NOMO-1 treated with DMSO at 0.1 percent for 48 hours (cell line): ENCODE data around the gene RANBP1.

Source experiments
- DNase-seq: peaks from one replicate; lab custom pipeline; 2025; ENCODE audit not compliant: unreplicated experiment; lab: John Stamatoyannopoulos, UW

Gene RANBP1

DNA sequence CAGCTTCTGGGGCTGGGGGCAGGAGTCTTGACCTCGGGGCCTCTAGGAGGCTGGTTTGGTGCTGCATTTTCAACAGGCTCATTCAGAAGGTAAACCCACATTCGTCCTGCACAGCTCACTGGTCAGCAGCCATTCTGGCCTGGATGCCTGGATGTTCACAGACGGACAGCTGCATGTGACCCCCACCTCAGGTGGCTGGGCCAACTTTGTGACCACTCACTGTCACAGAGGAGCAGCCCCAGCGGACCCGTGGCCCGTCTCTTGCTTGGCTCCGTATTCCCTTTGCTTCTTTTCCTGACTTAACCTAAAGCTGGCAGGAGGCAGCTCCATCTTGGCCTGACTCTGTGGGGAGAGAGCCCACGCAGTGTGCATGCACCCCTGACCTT lies 27.6 kb upstream of the RANBP1 start:
- DNase-seq, result no peak

DNA sequence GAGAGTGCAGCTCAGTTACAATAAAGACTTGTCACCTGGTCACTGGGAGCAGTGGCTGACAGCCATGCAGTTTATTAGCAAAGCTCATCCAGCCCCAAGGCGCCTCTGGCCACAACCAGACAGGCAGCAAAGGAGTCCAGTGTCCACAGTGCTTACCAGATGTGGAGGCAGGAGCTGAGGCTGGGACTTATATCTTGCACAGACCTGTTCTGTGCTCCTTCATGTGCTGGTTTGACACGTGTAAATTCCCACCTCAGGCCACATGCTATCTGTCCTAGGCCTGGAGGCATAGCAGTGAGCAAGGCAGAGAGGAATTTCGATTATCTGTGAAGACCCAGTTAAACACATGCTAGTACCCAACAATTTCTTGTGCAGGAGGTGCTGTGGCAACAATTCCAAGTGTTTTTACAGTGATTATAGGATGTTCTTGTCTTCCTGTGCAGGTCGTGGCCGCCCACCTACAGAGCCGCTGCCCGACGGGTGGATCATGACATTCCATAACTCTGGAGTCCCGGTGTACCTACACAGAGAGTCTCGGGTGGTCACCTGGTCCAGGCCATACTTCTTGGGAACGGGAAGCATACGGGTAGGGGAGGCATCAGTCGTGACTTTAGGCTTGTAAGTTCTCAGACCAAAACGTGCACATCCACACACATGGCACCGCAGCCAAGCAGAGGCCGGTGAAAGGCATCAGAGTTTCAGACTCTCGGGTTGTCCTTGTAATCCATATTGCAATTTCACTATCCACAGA lies 26.5 kb upstream of the RANBP1 start:
- no peak for DNase-seq

DNA sequence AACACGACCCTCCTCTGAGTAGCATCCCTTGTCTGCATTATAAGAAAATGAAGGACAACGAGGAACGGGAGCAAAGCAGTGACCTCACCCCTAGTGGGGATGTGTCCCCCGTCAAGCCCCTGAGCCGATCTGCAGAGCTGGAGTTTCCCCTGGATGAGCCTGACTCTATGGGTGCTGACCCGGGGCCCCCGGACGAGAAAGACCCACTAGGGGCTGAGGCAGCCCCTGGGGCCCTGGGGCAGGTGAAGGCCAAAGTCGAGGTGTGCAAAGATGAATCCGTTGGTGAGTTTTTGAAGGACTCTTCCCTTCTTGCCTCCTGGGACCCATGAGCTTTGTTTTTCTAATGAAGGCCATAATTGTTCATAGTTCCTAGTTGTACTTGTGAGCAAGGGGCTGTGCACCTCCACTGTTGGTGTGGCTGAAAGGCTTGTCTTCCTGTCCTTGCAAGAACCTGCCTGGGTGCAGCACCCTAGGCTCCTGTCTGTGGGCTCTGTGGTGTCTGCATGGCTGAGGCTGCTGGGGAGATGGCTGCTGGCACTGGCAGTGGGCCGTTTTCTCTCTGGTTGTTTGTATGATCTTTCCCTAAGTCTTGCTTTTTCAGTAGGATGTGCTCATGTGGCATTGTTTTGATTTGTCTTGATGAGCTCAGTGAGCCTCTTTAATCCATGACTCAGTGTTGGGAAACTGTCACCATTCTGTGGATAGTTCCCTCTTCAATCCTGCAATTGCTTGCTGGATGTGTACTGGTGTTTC lies 25.8 kb upstream of the RANBP1 start:
- no peak for DNase-seq

DNA sequence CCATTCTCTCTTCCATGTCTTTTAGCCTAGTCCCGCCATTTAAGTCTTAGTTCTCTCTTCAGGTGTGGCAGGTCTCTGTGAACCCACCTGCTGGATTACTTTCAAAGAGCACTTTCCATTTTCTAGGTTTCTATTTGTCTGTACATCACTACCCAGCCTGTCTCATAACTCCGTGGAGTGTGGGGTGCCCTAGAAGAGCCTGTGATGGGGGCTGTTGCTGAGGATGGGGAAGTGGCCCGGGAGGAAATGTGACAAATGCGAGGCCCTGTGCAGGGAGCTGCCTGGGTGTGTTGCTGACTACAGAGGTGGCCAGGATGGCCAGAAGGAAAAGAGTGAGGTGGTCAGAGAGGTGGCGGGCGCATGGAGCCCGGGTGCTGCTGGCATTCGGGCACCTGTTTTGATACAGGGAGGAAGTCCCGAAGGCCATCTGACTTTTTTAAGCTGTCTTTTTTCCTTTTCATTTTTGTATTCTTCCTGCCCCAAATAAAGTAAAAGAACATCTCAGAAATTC lies 25.1 kb upstream of the RANBP1 start:
- no peak for DNase-seq

DNA sequence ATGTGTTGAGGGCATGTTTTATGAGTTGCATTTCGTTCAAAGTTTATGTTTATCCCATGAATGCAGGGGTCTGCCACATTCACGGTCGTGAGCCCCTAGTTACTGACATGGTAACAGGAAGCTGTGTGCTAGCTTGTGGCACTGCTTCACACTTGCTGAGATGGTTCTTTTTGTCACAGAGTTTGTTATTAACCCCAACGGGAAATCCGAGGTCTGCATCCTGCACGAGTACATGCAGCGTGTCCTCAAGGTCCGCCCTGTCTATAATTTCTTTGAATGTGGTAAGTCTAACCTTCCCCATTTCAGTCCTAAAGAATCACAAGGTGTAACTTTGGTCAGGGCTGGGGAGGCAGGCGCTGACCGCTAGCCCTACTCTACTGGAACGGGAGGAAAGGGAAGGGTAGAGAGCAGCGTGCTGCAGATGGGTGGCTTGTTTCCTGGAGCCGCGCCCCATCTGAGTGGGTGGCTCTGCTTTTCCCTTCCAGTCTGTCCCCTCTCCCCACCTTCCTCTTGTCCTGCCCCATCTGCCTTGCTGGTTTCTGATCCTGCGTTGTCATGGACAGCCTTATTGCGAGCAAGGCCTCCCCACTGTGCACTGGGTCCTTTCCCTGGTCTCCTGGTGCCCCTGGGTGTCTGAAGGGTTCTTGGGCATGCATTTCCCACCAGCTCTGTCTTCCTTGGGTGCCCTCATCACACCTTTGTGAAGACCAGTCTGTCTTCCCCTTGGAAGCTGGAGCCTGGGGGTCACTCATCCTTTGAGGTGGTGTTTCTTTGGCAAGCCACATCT lies 24.0 kb upstream of the RANBP1 start:
- DNase-seq, result no peak

DNA sequence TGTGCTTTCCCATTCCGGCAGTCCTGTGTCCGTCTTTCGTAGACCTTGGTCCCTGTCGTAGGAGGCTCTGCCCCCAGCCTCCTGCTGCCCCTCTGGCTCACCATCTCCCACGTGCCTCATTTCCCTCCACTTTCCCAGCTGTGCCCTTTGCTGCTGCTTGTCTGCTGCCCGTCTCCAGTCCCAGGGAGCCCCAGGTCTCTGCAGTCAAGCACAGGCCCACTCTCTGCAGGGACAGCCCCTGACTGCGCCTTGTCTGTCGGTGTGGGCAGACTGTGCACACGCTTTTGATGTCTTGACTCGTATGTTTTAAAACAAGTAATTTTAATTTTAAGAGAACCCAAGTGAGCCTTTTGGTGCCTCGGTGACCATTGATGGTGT lies 23.4 kb upstream of the RANBP1 start:
- no peak for DNase-seq

DNA sequence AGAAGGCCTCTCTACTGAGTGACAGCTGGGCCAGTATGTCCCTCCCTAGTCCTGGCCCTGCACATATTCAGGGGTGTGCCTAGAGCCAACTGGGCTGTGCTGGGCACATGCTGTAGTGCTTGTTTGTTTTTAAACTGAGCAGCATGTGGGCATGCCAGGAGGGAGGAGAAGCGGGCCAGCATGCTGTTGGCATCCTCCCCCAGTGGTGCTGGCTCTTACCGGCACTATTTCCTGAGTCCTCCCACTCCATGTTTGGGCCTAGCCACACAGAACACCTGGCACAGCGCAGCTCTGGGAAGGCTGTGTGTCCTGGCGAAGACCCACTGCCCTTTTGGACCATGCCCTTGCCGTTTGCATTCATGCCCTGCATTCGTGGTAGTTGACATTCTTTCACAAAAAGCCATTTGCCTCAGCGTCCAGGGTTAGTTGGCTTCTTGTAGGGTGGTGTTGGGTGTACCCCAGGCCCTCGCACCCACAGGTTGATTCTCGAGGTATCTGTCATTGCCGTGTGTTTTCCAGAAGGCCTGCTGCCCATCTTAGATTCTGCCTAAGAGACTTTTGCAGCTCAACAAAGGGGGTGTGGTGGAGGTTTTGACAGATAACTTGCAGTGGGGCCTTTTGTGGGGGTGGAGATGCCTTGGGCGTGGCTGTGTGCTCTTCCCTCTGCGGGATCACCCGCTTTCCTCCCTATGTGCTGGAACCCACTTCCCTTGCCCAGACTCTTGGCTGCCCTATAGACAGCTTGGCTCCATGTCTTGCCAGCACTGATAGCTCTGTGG lies 22.3 kb upstream of the RANBP1 start:
- DNase-seq, result no peak

DNA sequence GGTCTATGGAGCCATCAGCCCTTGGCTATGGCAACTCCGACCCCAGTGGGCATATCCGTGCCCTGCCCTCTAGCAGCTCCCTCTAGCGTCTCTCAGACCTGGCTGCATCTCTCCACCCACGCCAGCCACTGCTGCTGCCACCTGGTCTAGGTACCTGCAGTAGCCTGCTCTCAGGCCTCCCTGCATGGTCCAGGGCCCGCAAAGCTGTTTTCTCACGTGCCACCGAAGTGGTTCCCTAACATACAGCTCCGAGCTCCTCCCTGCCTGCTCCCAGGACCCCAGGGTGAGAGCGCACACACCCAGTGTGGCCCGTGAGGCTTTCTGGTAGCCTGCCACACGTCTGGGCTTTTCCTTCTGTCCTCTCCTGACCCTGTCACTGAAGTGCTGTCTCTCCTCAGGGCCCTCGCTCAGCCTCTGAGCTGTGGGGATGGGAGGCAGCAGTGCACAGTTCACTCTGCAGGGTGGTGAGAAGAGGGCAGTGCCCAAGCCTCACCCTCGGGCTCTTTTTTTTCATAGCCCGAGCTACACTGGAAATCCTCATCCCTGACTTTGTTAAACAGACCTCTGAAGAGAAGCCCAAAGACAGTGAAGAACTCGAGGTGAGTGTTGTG lies 21.6 kb upstream of the RANBP1 start:
- DNase-seq, result no peak

DNA sequence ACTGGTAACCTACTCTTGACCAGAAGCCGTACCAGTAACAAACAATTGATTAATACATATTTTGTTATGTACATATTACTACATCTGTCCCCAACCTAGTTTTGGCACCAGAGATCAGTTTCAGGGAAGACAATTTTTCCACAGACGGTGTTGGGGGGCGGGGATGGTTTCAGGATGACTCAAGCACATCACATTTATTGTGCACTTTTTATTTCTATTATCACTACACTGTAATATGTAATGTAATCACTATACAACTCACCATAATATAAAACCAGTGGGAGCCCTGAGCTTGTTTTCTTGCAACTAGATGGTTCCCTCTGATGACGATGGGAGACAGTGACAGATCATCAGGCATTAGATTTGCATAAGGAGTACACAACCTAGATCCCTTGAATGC lies 20.4 kb upstream of the RANBP1 start:
- DNase-seq, result no peak

DNA sequence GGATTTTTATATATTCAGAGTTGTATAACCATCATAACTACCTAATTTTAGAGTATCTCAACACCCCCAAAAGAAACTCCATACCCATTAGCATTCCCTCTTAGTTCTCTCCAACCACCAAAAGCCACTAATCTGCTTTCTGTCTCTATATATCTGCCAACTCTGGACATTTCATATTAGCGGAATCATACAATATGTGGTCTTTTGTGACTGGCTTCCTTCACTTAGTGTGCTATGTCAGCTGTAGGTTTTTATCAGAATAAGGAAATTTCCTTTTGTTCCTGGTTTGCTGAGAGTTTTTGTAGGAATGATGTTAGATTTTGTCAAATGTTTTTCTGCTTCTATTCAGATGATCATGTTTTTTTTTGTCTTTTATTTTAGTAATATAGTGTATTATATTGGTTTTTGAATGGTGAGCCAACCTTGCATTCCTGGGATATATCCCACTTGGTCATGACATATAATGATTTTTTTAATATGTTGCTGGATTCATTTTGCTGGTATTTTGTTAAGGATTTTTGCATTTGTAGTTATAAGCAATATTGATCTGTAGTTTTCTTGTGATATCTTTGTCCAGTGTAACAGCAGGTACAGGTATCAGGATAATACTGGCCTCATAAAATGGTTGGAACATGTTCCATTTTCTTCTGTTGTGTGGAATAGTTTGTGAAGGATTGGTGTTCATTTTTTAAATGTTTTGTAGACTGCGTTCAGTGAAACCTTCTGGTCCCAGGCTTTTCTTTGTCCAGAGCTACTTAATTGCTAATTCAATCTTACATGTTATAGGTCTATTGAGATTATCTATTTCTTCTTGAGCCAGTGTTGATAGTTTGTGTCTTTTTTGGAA lies 19.1 kb upstream of the RANBP1 start:
- DNase-seq, result no peak

DNA sequence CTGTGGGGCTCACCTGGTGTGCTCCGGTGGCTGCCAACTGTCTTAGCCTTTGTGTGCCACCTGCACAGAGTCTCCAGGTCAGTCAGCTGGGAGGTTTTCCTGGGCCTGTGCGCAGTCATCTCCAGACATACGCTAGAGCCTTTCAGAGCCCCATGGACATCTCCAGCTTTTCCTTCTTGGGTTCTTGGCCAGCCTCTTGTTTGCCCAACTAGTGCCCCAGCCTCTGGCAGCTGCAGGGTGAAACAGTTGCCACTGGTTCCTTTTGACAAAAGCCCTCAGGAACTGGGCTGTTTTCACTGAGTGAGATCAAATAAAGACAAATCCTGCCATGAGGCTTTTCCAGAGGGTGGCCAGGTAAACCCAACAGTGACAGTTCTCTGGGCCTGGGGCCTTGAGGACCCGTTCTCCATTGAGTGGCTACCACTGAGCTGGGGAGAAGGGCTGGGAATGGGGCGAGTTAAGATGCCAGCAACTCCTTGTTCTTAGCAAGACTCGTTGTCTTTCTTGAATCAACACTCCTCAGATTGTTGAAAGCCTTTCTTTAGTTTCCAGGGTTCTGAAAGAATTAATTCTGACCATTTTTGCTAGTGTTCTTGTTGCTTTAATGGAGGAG lies 16.7 kb upstream of the RANBP1 start:
- no peak for DNase-seq

DNA sequence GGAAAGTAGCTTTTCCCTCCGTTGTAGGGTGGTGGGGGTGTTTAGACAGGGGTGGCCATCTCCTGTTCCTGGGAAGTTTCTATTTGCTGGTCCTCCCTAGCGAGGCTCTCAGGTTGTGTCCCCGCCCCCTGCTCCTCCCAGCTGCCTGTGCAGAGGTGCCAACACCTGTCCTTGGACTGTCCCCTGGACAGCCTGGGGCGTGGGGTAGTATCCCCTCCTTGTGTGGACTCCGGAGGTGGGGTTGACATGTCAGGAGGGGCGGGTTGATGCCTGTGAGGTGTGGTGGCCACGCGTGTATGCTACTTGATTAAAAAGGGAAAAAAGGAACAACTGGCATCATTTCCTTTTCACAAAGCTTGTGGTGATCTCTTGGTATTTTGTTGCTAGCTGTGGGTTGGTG lies 14.3 kb upstream of the RANBP1 start:
- no peak for DNase-seq

DNA sequence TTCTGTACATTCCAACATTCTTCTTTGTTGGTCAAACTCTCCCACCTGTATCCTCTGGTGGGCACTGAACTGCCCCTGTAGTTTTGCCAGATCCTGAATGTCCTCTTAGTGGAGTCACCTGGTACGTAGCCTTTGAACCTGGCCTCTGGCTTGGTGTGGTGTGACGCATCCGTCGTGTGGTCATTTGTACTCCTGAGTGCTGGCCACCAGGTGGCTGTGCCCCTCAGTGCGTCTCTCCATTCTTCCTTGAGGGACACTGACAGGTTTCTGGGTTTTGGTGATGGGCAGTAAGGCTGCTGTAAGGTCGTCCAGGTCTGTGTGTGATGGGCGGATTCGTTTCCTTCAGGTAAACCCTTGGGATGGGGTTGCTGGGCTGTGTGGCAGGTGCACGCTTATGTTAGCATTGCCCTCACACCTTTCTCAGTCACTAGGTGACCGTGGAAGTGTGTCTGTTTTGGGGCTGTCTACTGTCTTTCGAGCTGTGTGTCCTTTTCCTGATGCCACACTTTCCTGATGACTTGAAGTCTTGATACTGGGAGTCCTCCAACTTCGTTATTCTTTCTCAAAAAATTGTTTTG lies 13.6 kb upstream of the RANBP1 start:
- DNase-seq, result no peak

DNA sequence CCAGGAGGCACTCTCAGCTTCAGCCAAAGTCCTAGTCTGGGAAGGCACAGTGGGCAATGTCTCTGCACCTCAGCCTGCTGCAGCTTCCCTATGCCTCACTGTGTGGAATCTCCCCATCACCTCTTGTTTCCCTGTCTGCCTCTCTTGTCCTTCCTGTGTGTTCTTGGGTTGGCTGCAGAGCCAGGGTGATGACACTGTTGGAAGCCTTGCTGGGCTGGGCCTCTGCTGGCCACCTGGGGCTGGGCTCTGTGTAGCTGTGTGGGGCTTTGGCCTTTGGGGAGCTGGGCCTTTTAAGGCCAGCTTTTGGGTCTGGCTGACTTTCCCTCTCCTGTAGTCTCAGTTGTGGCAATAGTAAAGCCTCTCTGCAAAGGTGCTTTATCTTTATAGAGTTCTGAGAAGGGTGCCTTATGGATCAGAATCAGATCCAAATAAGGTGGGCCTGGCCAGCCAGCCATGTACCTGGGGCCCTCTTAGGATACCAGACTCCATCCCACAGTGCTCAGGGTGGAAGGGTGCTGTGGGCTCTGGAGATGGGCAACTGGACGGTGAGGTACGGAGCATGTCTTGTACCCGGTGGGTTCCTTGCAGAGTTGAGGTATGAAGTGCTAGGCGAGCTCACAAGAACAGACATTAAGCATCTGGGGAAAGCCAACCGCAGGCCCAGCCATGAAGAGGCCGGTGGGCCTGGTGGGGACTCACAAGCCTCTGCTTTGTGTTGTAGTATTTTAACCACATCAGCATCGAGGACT lies 10.3 kb upstream of the RANBP1 start:
- no peak for DNase-seq

DNA sequence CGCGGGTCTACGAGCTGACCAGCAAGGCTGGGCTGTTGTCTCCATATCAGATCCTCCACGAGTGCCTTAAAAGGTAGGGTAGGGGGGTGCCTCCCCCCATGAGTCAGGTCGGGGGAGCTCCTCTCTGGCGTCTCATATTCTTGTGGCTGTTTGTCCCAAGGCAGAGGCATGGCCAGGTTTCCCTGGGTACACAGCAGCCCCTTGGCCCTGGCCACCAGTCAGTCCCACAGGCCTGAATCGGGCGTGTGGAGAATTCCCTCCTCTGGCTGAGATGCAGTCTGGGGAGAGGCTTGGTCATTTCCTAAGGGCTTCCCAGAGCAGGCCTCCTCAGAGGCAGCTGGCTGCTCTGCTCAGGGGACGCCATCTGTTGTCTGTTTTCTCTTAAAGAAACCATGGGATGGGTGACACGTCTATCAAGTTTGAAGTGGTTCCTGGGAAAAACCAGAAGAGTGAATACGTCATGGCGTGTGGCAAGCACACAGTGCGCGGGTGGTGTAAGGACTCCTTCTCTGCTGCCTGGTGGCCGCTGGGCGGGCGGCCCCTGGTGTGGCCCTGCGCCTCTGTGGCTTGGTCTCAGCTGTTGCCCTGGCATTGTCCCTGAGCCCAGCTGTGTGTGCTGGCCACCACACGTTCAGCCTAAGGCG lies 9.6 kb upstream of the RANBP1 start:
- DNase-seq, result no peak

DNA sequence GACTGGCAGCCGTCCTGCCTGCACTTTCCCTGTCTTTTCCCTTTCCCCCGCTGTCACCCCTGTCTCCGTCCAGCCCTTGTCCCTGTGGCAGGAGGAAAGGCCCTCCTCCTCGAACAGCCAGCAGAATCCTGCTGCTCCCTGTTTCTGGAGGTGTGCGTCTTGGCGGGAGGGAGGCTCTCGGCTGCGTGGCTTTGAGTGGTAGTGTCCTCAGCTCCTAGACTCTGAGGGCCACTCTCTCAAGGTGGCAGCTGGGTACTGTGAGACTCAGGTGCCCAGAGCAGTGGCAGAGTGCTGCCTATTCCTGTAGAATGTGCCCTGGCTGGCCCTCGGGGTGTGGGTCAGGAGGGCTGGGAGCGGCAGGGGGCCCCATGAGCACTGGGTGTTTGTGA lies 9.1 kb upstream of the RANBP1 start:
- no peak for DNase-seq

DNA sequence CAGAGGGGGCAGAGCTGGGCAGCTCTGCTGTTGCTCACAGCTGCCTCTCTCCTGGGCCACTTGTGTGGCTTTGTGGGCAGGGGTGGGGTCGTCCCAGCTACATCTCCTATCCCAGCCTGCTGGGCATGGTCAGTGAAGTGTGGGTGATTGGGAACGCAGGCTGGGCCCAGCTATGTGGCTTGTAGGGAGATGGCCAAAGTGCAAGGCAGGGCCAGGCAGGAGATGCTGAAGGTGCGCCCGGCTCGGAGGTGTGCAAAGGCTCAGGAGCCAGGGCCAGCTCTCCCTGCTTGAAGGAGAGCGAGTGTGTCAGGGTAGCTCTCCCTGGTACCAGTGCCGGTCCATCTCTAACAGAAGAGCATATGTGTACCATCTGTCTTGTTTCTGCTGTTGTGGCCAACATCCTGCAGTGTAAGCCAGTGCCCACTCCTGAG lies 8.4 kb upstream of the RANBP1 start:
- no peak for DNase-seq
